ENCODE data around the gene POLR1A. TPM values are rescaled to one million over a fixed set of nuclear protein-coding genes. Genes with fewer than 3 reads are reported as not detected.

POLR1A gene
- total and polyA plus RNA-seq, 2 donors (not counting 1 experiment from before 2014, with no cell fraction given): 3.4 to 36.8 TPM

- no peak overlapping the region for H3K27ac ChIP-seq (ENCODE audit: low read length in 2 of 2)
- no peak overlapping the region for H3K9ac ChIP-seq (ENCODE audit: low read length)
- no peak for DNase-seq
- no peak overlapping the region for H3K4me3 ChIP-seq (ENCODE audit: control extremely low read depth in 1 of 5, extremely low read depth in 1 of 5, insufficient read depth in 1 of 5, low read depth in 2 of 5, low read length in 4 of 5)
- H3K79me2 ChIP-seq (ENCODE audit: control insufficient read depth, insufficient read depth, low read length): no peaks in the 10 kb centered on the region
- ChIA-PET POLR2A (no interaction called here), CTCF (interaction anchor here (0.6 to 2.7 kb wide), 2 partner anchors 25 to 376 kb away, joined by 3 to 9 read pairs; no protein-coding TSS in a partner anchor)
- WGBS (ENCODE audit: insufficient coverage): 98% methylated on average over 10 of the region's 10 CpGs
- H3K9me3 ChIP-seq (ENCODE audit: control extremely low read depth in 1 of 3, control insufficient read depth in 2 of 3, insufficient read depth in 1 of 3, low read length in 2 of 3): no peaks in the 10 kb centered on the region
- peaks cover 0 to 40% of the 10 kb centered on the region in 2 experiments for H3K36me3 ChIP-seq (replicated peaks in 1 of 2; ENCODE audit: control extremely low read depth in 1 of 2, control insufficient read depth in 1 of 2, extremely low read depth in 1 of 2, insufficient read depth in 2 of 2, low read length in 1 of 2)
- Mint-ChIP-seq H3K27ac (no peak overlapping the region), H3K4me3 (no peak overlapping the region), H3K27me3 (no peaks in the 10 kb centered on the region), H3K4me1 (no peaks in the 10 kb centered on the region), H3K9me3 (ENCODE audit: insufficient read depth) (no peaks in the 10 kb centered on the region)
- ATAC-seq (ENCODE audit: low read depth): no peak
- intact Hi-C loops (cut with micrococcal nuclease): no loop called here
- H3K4me1 ChIP-seq (ENCODE audit: control insufficient read depth in 2 of 2, insufficient read depth in 2 of 2, low read length in 2 of 2): no peaks in the 10 kb centered on the region
- no peak overlapping the region for H3K4me2 ChIP-seq (replicated peaks; ENCODE audit: low read depth, low read length, poor library complexity, severe bottlenecking)
- TF ChIP-seq CTCF (IDR thresholded peaks at IDR 0.05) (no peak), EZH2 (IDR thresholded peaks at IDR 0.05; ENCODE audit: borderline replicate concordance, insufficient read depth, low read depth, low read length, poor library complexity, severe bottlenecking) (no peak)
- H4K20me1 ChIP-seq (ENCODE audit: control insufficient read depth, insufficient read depth, low read length, poor library complexity, severe bottlenecking): no peaks in the 10 kb centered on the region
- no peaks in the 10 kb centered on the region for H3K27me3 ChIP-seq (replicated peaks in 1 of 4; ENCODE audit: control extremely low read depth in 1 of 4, control insufficient read depth in 3 of 4, insufficient read depth in 4 of 4, low read length in 3 of 4)
- H2AFZ ChIP-seq (ENCODE audit: insufficient read depth, low read depth, low read length, poor library complexity, severe bottlenecking): no peak overlapping the region
Measured at GRCh38 chr2:86054535-86055082, 51.1 kb downstream of the POLR1A start.

- Histone ChIP-seq H3K4me3 (ENCODE audit: control extremely low read depth in 1 of 5, extremely low read depth in 1 of 5, insufficient read depth in 1 of 5, low read depth in 2 of 5, low read length in 4 of 5) (no peak overlapping the region), H3K79me2 (ENCODE audit: control insufficient read depth, insufficient read depth, low read length) (no peaks in the 10 kb centered on the region), H2AFZ (ENCODE audit: insufficient read depth, low read depth, low read length, poor library complexity, severe bottlenecking) (no peak overlapping the region), H3K9me3 (ENCODE audit: control extremely low read depth in 1 of 3, control insufficient read depth in 2 of 3, insufficient read depth in 1 of 3, low read length in 2 of 3) (no peaks in the 10 kb centered on the region), H3K9ac (ENCODE audit: low read length) (no peak overlapping the region), H3K27me3 (replicated peaks in 1 of 4; ENCODE audit: control extremely low read depth in 1 of 4, control insufficient read depth in 3 of 4, insufficient read depth in 4 of 4, low read length in 3 of 4) (no peaks in the 10 kb centered on the region), H4K20me1 (ENCODE audit: control insufficient read depth, insufficient read depth, low read length, poor library complexity, severe bottlenecking) (no peaks in the 10 kb centered on the region), H3K4me1 (ENCODE audit: control insufficient read depth in 2 of 2, insufficient read depth in 2 of 2, low read length in 2 of 2) (no peaks in the 10 kb centered on the region), H3K4me2 (replicated peaks; ENCODE audit: low read depth, low read length, poor library complexity, severe bottlenecking) (no peak overlapping the region), H3K27ac (ENCODE audit: low read length in 2 of 2) (no peak overlapping the region), H3K36me3 (replicated peaks in 1 of 2; ENCODE audit: control extremely low read depth in 1 of 2, control insufficient read depth in 1 of 2, extremely low read depth in 1 of 2, insufficient read depth in 2 of 2, low read length in 1 of 2) (peaks cover 0 to 47% of the 10 kb centered on the region in 2 experiments)
- CTCF ChIA-PET: interaction anchor here (1.5 to 2.7 kb wide), 2 partner anchors 27 to 226 kb away, joined by 3 to 9 read pairs; no protein-coding TSS in a partner anchor
- no peak overlapping the region for H3K4me3 Mint-ChIP-seq
- POLR2A ChIA-PET: no interaction called here
- WGBS (ENCODE audit: insufficient coverage): 97% methylated on average over 4 of the region's 4 CpGs
- TF ChIP-seq CTCF (IDR thresholded peaks at IDR 0.05) (no peak), EZH2 (IDR thresholded peaks at IDR 0.05; ENCODE audit: borderline replicate concordance, insufficient read depth, low read depth, low read length, poor library complexity, severe bottlenecking) (no peak)
- no peak for ATAC-seq (ENCODE audit: low read depth)
- intact Hi-C loops (cut with micrococcal nuclease): no loop called here
- H3K27ac Mint-ChIP-seq: no peak overlapping the region
- no peaks in the 10 kb centered on the region for H3K9me3 Mint-ChIP-seq (ENCODE audit: insufficient read depth)
- H3K4me1 Mint-ChIP-seq: no peaks in the 10 kb centered on the region
- no peaks in the 10 kb centered on the region for H3K27me3 Mint-ChIP-seq
- DNase-seq: no peak
Measured at GRCh38 chr2:86053166-86053565, 52.5 kb downstream of the POLR1A start.
